HepG2 (cell line): ENCODE measurements around the gene FCHSD1. TPM values are rescaled to one million over a fixed set of nuclear protein-coding genes. Genes with fewer than 3 reads are reported as not detected.
A peak's percentile ranks its signal among the peaks of the same experiment; 100 is the strongest.

Source experiments
- ARID4A ChIP-seq: sonication (generic); formaldehyde crosslinking; IDR thresholded peaks from 2 replicates; pipeline ENCODE4 v1.5.0; 2020; ENCODE audit warnings: mild to moderate bottlenecking, missing genetic modification reagents, borderline replicate concordance
- ETV6 ChIP-seq: sonication (generic); formaldehyde crosslinking; conservative IDR thresholded peaks from 2 replicates; pipeline ENCODE4 v1.4.0; 2020; ENCODE audit warnings: missing genetic modification reagents
- FIP1L1 ChIP-seq: fragments of 200-400 bp; formaldehyde crosslinking; IDR thresholded peaks from 2 replicates; pipeline ENCODE4 v1.6.1; 2018; ENCODE audit warnings: low read depth, mild to moderate bottlenecking, low read length, moderate library complexity, borderline replicate concordance; ENCODE audit not compliant: insufficient read depth
- KLF9 ChIP-seq: IDR thresholded peaks from 2 replicates; pipeline ENCODE4 v1.6.1; 2016; ENCODE audit warnings: low read depth
- MLX ChIP-seq: IDR thresholded peaks from 2 replicates; pipeline ENCODE4 v1.6.1; 2016
- NFYB ChIP-seq: sonication (generic); formaldehyde crosslinking; IDR thresholded peaks from 2 replicates; pipeline ENCODE4 v1.4.0; 2020; ENCODE audit warnings: missing genetic modification reagents
- REPIN1 ChIP-seq: sonication (generic); formaldehyde crosslinking; IDR thresholded peaks from 2 replicates; pipeline ENCODE4 v1.8.0; 2022; ENCODE audit warnings: missing genetic modification reagents, low read depth, mild to moderate bottlenecking, borderline replicate concordance
- UBTF ChIP-seq: sonication (generic); formaldehyde crosslinking; IDR thresholded peaks from 2 replicates; pipeline ENCODE4 v1.4.0; 2020; ENCODE audit warnings: mild to moderate bottlenecking, missing genetic modification reagents
- ZBTB7A ChIP-seq: sonication (generic); formaldehyde crosslinking; IDR thresholded peaks from 2 replicates; pipeline ENCODE4 v1.8.0; 2022; ENCODE audit warnings: mild to moderate bottlenecking, missing genetic modification reagents
- ZBTB7B ChIP-seq: sonication (generic); formaldehyde crosslinking; IDR thresholded peaks from 2 replicates; pipeline ENCODE4 v1.4.0; 2020; ENCODE audit warnings: missing genetic modification reagents
- ZNF225 ChIP-seq: sonication (generic); formaldehyde crosslinking; IDR thresholded peaks from 2 replicates; pipeline ENCODE4 v1.4.0; 2020; ENCODE audit warnings: mild to moderate bottlenecking, missing genetic modification reagents
- ZNF24 ChIP-seq: fragments of 450-650 bp; IDR thresholded peaks from 2 replicates; pipeline ENCODE4 v1.6.1; 2017; ENCODE audit warnings: antibody characterized with exemption, mild to moderate bottlenecking
- ZNF720 ChIP-seq: sonication (generic); formaldehyde crosslinking; IDR thresholded peaks from 2 replicates; pipeline ENCODE4 v1.4.0; 2020; ENCODE audit warnings: missing genetic modification reagents
- polyA plus RNA-seq, 8 experiments: library from polyadenylated mRNA; depleted of rRNA in 3 of 8; stranded (reverse) in 7 of 8; unstranded in 1 of 8; fragments of >200 nt; fragmentation: Illumina TruSeq in 4 of 8; extraction: Trizol in 4 of 8; gene quantifications; 2 replicates each; pipeline versions ENCODE4 v1.2.1 to v1.2.3, GENCODE V29; 2011 to 2016; ENCODE audit warnings: low read depth in 4 of 8, missing spikeins in 1 of 8, mixed read lengths in 1 of 8; ENCODE audit not compliant: insufficient read depth in 1 of 8
- total RNA-seq, 5 experiments: library from RNA; depleted of rRNA; stranded (reverse); fragments of >200 nt; fragmentation: Illumina TruSeq; extraction: Trizol; gene quantifications; 2 replicates each; pipeline ENCODE4 v1.2.3, GENCODE V29; 2016; ENCODE audit warnings: low read depth in 1 of 5
- TF ChIP-seq, protein P1 (sequence below): sonication (generic); formaldehyde crosslinking; IDR thresholded peaks from 2 replicates; pipeline ENCODE4 v1.5.1; 2020; ENCODE audit warnings: missing genetic modification reagents, mild to moderate bottlenecking, borderline replicate concordance
- TF ChIP-seq, protein P2 (sequence below): sonication (generic); formaldehyde crosslinking; IDR thresholded peaks from 2 replicates; pipeline ENCODE4 v1.4.0; 2020; ENCODE audit warnings: missing genetic modification reagents
- TF ChIP-seq, protein P3 (sequence below): sonication (generic); formaldehyde crosslinking; IDR thresholded peaks from 2 replicates; pipeline ENCODE4 v1.8.0; 2022; ENCODE audit warnings: missing genetic modification reagents, mild to moderate bottlenecking, inconsistent platforms, borderline replicate concordance

The FCHSD1 gene
- total and polyA plus RNA-seq, 2 of the 13 experiments (the other 11 are each of a cell fraction or from before 2014, with no cell fraction given), result 5.5 to 15.4 TPM

DNA sequence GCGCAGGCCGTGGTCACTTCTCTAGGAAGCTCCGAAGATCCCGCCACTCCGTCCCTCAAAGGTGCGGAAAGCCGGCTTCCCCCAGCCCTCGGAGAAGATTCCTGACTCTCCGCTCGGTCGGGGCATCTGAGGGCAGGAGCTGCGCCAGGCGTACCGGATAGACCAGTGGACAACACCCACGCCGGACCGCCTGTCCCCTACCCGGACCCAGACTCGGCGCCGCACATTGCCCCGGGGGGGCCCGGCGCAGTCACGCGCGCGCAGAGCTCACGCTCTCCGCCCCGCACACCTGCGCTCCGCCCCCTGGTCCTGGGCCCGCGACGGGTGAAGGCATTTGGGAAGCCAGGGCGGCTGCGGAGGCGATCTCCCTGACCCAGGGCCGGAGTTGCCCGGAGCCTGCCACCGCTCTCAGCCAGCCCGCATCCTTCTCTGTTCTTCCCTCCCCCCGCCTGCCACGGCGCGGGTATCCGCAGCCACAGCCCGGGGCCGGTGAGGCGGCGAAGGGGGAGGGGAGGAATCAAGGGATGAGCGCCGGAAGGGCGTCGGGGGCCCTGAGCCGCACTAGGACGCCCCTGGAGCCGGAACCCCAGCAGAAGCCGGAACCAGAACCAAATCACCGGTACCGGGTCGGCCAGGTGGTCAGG is 14.0 kb downstream of the FCHSD1 start (continued):
- TF ChIP-seq ARID4A (CRISPR knock-in tag) (peak; percentile 39; the same call in 1 of the 2 replicates), UBTF (CRISPR knock-in tag) (peak; percentile 63), ZNF720 (CRISPR knock-in tag) (no peak), NFYB (CRISPR knock-in tag) (no peak), MLX (CRISPR knock-in tag) (no peak), KLF9 (0 out of 2 replicates have a peak, but pooled peaks have one; percentile 25), ZBTB7A (no peak), REPIN1 (CRISPR knock-in tag) (no peak), ETV6 (CRISPR knock-in tag) (0 out of 2 replicates have a peak, but pooled peaks have one; percentile 14), ZNF24 (no peak), ZBTB7B (CRISPR knock-in tag) (no peak), FIP1L1 (0 out of 2 replicates have a peak, but pooled peaks have one; percentile 19), ZNF225 (CRISPR knock-in tag) (no peak)
- TF ChIP-seq, protein P1, sequence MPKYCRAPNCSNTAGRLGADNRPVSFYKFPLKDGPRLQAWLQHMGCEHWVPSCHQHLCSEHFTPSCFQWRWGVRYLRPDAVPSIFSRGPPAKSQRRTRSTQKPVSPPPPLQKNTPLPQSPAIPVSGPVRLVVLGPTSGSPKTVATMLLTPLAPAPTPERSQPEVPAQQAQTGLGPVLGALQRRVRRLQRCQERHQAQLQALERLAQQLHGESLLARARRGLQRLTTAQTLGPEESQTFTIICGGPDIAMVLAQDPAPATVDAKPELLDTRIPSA (CRISPR knock-in tag), result peak; percentile 57; the same call in 1 of the 2 replicates
- TF ChIP-seq, protein P2, sequence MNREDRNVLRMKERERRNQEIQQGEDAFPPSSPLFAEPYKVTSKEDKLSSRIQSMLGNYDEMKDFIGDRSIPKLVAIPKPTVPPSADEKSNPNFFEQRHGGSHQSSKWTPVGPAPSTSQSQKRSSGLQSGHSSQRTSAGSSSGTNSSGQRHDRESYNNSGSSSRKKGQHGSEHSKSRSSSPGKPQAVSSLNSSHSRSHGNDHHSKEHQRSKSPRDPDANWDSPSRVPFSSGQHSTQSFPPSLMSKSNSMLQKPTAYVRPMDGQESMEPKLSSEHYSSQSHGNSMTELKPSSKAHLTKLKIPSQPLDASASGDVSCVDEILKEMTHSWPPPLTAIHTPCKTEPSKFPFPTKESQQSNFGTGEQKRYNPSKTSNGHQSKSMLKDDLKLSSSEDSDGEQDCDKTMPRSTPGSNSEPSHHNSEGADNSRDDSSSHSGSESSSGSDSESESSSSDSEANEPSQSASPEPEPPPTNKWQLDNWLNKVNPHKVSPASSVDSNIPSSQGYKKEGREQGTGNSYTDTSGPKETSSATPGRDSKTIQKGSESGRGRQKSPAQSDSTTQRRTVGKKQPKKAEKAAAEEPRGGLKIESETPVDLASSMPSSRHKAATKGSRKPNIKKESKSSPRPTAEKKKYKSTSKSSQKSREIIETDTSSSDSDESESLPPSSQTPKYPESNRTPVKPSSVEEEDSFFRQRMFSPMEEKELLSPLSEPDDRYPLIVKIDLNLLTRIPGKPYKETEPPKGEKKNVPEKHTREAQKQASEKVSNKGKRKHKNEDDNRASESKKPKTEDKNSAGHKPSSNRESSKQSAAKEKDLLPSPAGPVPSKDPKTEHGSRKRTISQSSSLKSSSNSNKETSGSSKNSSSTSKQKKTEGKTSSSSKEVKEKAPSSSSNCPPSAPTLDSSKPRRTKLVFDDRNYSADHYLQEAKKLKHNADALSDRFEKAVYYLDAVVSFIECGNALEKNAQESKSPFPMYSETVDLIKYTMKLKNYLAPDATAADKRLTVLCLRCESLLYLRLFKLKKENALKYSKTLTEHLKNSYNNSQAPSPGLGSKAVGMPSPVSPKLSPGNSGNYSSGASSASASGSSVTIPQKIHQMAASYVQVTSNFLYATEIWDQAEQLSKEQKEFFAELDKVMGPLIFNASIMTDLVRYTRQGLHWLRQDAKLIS (CRISPR knock-in tag), result no peak
- TF ChIP-seq, protein P3, sequence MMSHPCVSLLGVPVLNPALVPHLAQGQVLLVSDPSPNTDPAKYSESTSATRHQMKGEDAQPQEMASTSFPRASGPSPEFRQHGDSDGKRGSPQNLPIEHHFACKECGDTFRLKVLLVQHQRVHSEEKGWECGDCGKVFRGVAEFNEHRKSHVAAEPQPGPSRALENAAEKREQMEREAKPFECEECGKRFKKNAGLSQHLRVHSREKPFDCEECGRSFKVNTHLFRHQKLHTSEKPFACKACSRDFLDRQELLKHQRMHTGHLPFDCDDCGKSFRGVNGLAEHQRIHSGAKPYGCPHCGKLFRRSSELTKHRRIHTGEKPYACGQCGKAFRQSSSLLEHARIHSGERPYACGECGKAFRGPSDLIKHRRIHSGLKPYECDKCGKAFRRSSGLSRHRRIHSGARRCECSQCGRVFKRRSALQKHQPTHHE (CRISPR knock-in tag), result no peak
